HS-27A (cell line): ENCODE data around the gene KRTAP10-3.
"Not testable (repeated sequence)": the region's sequence is repeated elsewhere in the genome, so short reads cannot be mapped to it uniquely, and the experiment has no call there.

ENCODE experiments used
- DNase-seq: peaks from one replicate; pipeline ENCODE4 v3.0.0-alpha.2; 2012; ENCODE audit warnings: low read depth, missing footprints

KRTAP10-3 gene

GRCh38 chr21:44571296-44571695, 12.7 kb upstream of the KRTAP10-3 start:
- no peak for DNase-seq

GRCh38 chr21:44569861-44570517, 11.4 kb upstream of the KRTAP10-3 start:
- no peak for DNase-seq

GRCh38 chr21:44568667-44569556, 10.3 kb upstream of the KRTAP10-3 start:
- DNase-seq: no peak

GRCh38 chr21:44568261-44568660, 9.7 kb upstream of the KRTAP10-3 start:
- no peak for DNase-seq

- no peak for DNase-seq
These were observed 9.0 kb upstream of the KRTAP10-3 start for GRCh38 chr21:44567481-44568171.

GRCh38 chr21:44566403-44566802, 7.8 kb upstream of the KRTAP10-3 start:
- no peak for DNase-seq

- no peak for DNase-seq
These were observed 6.4 kb upstream of the KRTAP10-3 start for GRCh38 chr21:44564886-44565598.

- no peak for DNase-seq
These were observed 5.5 kb upstream of the KRTAP10-3 start for GRCh38 chr21:44564099-44564498.

GRCh38 chr21:44558329-44558675, 293 bp downstream of the KRTAP10-3 start:
- DNase-seq: not testable (repeated sequence)

- no peak for DNase-seq
These were observed 885 bp downstream of the KRTAP10-3 start for GRCh38 chr21:44557491-44558328.

GRCh38 chr21:44556879-44557278, 1.7 kb downstream of the KRTAP10-3 start:
- DNase-seq: no peak

GRCh38 chr21:44555200-44555875, 3.3 kb downstream of the KRTAP10-3 start:
- no peak for DNase-seq

- DNase-seq: no peak
These were observed 5.9 kb downstream of the KRTAP10-3 start for GRCh38 chr21:44552681-44553080.

GRCh38 chr21:44552136-44552535, 6.5 kb downstream of the KRTAP10-3 start:
- DNase-seq: no peak

- DNase-seq: no peak
These were observed 7.1 kb downstream of the KRTAP10-3 start, which contains the start of gene KRTAP10-2 for GRCh38 chr21:44551340-44551961. Gene KRTAP10-2, minus strand, starts transcription at chr21:44551505. Its CDS starts 47 bp downstream, at chr21:44551458.

- no peak for DNase-seq
These were observed 7.8 kb downstream of the KRTAP10-3 start for GRCh38 chr21:44550807-44551206.

GRCh38 chr21:44550285-44550684, 8.3 kb downstream of the KRTAP10-3 start:
- DNase-seq: not testable (repeated sequence)

GRCh38 chr21:44549525-44550211, 8.9 kb downstream of the KRTAP10-3 start:
- no peak for DNase-seq

- DNase-seq: no peak
These were observed 9.7 kb downstream of the KRTAP10-3 start for GRCh38 chr21:44548922-44549321.
